Adrenal gland (tissue), 12 donors: Measurements from ENCODE around the gene ZNF638. TPM values are rescaled to one million over a fixed set of nuclear protein-coding genes. Genes with fewer than 3 reads are reported as not detected.

ENCODE experiments used
- DNase-seq, 7 donors: peaks; one replicate each; pipeline ENCODE4 v3.0.0-alpha.2; 2019 to 2020
- H3K27ac ChIP-seq, 5 donors: fragments of 200-600 bp; sonication (generic) in 4 of 5; 1 replicate in 3 of 5; 2 replicates in 2 of 5; pipeline versions ENCODE4 v1.5.1 to v1.8.0; 2016 to 2020; ENCODE audit warnings: mild to moderate bottlenecking in 1 of 5
- H3K27me3 ChIP-seq: fragments of 200-600 bp; 2 replicates; pipeline ENCODE4 v1.8.0; 2021
- H3K36me3 ChIP-seq, 2 donors: fragments of 200-600 bp; replicated peaks in 1 of 2; 1 replicate in 1 of 2; 2 replicates in 1 of 2; pipeline versions ENCODE4 v1.5.1 to v1.8.0; 2018 to 2022
- H3K4me1 ChIP-seq, 2 donors: fragments of 200-600 bp; replicated peaks in 1 of 2; 1 replicate in 1 of 2; 2 replicates in 1 of 2; pipeline versions ENCODE4 v1.5.1 to v1.8.0; 2018 to 2021
- H3K4me3 ChIP-seq, 4 donors: fragments of 200-600 bp; sonication (generic) in 3 of 4; one replicate each; pipeline ENCODE4 v1.5.1; 2016 to 2018
- H3K9me3 ChIP-seq, 3 donors: fragments of 200-600 bp; sonication (generic) in 1 of 3; replicated peaks in 1 of 3; 1 replicate in 2 of 3; 2 replicates in 1 of 3; pipeline versions ENCODE4 v1.5.1 to v1.8.0; 2016 to 2021
- POLR2A ChIP-seq, 2 donors: fragments of 450-650 bp; IDR thresholded peaks; one replicate each; pipeline ENCODE4 v1.6.1; 2017; ENCODE audit warnings: antibody characterized with exemption in 2 of 2, mild to moderate bottlenecking in 2 of 2, moderate library complexity in 1 of 2
- WGBS, 4 donors: extraction: QIAGEN DNeasy Blood & Tissue Kit in 2 of 4; methylation state at CpG; one replicate each; pipeline versions ENCODE4 v1.1.5 to v1.1.7; 2013 to 2017; 5-methylcytosine and 5-hydroxymethylcytosine counted together
- intact Hi-C, 2 donors: fragments of 100-400 bp; cut with DNase I; formaldehyde crosslinking; loops; one replicate each; pipeline versions ENCODE4 v1.14.1 to v1.15.0; 2022 to 2023
- polyA plus RNA-seq, 3 donors: library from polyadenylated mRNA; stranded (reverse); fragments of 200-250 nt in 2 of 3; fragments of 350-450 nt in 1 of 3; fragmentation: Illumina TruSeq in 1 of 3; extraction: RNeasy Lipid Tissue Mini Kit (QIAGEN cat#74804) in 1 of 3; gene quantifications; one replicate each; pipeline ENCODE4 v1.2.3, GENCODE V29; 2013 to 2014
- total RNA-seq, 9 donors: library from RNA; depleted of rRNA in 4 of 9; stranded (reverse); fragments of >200 nt in 4 of 9; fragments of 120-200 nt in 1 of 9; fragmentation: NEBNext Ultra II Directional in 1 of 9; extraction: Animal tissue kit (Norgen Biotek cat#: 25700) in 1 of 9; gene quantifications; one replicate each; pipeline versions ENCODE4 v1.1.0 to v1.2.4, GENCODE V29; 2013 to 2023
- TF ChIP-seq, protein P1 (sequence below), 6 experiments: fragments of 450-650 bp in 4 of 6; fragments of 200-600 bp in 2 of 6; sonication (generic) in 1 of 6; IDR thresholded peaks; 1 replicate in 5 of 6; 2 replicates in 1 of 6; pipeline versions ENCODE4 v1.5.1 to v1.8.0; 2016 to 2021; ENCODE audit warnings: antibody characterized with exemption in 6 of 6, mild to moderate bottlenecking in 2 of 6, moderate library complexity in 1 of 6
- donor health status: healthy with polysubstance abuse.
- donor health status: Bipolar disorder and iron deficiency.
- donor health status: DM: yes; HTN: yes; CAD: no.
- donor health status: DM: no; HTN: no; CAD: no.
- donor health status: DM: no; HTN: no; CAD: no.
- donor health status: DM: yes; HTN: yes; CAD: no.

Gene ZNF638
- total and polyA plus RNA-seq, 12 donors: 60.1 to 525 (median 139) TPM

DNA sequence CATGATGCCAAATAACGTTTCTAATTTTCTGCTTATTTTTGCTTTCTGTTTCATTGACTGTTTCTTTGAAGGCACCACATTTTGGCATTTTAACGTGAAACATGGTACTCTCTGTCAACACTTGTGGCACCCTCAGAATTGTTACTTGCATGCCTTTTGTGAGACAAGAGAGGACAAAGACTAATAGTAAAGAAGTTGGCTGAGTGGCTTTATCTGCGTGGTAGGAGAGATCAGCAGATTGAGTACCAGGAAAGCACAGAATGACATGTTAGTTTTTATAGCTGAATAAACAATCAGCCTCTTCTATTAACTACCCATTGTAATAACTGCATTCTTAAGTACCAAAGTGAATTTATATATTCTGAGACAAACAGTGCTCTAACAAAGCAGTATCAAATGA, 8.6 kb downstream of the ZNF638 start:
- WGBS, 4 donors: 29 to 42% (median 37%) methylated on average over 3 of the region's 3 CpGs
- H3K4me1 ChIP-seq: peaks cover 54 to 64% of the 10 kb centered on the region in 2 donors

DNA sequence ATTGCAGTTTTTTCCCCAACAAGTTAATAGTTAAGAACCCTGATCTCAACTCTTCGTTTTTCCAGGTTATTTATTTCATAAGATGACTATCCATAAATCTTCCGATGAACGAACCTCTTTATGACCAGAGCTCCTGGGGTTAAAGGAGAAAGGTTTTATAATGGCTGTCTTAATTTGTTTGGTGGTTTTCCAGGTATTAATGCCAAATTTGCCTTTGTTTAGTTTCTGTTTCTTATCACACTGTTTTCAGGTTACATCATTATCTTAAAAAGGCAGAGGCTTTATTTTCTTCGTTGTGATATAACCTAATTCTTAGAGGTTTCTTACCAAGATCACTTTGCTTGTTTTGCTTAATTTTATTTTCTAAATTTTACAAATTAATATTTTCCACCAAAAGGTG, 10.1 kb downstream of the ZNF638 start:
- TF ChIP-seq, protein P1, sequence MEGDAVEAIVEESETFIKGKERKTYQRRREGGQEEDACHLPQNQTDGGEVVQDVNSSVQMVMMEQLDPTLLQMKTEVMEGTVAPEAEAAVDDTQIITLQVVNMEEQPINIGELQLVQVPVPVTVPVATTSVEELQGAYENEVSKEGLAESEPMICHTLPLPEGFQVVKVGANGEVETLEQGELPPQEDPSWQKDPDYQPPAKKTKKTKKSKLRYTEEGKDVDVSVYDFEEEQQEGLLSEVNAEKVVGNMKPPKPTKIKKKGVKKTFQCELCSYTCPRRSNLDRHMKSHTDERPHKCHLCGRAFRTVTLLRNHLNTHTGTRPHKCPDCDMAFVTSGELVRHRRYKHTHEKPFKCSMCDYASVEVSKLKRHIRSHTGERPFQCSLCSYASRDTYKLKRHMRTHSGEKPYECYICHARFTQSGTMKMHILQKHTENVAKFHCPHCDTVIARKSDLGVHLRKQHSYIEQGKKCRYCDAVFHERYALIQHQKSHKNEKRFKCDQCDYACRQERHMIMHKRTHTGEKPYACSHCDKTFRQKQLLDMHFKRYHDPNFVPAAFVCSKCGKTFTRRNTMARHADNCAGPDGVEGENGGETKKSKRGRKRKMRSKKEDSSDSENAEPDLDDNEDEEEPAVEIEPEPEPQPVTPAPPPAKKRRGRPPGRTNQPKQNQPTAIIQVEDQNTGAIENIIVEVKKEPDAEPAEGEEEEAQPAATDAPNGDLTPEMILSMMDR (IDR thresholded peaks at IDR 0.05): no peak
- TF ChIP-seq POLR2A (IDR thresholded peaks at IDR 0.05): no peak

More for the DNA sequence above, 8.6 kb downstream of the ZNF638 start:
- Histone ChIP-seq H3K36me3 (no peaks in the 10 kb centered on the region), H3K27ac (no peak overlapping the region), H3K9me3 (no peaks in the 10 kb centered on the region), H3K27me3 (no peaks in the 10 kb centered on the region), H3K4me3 (no peak overlapping the region)
- TF ChIP-seq, protein P1 (IDR thresholded peaks at IDR 0.05): no peak
- no peak for TF ChIP-seq POLR2A (IDR thresholded peaks at IDR 0.05)
- DNase-seq: no peak
- intact Hi-C loops: no loop called here

DNA sequence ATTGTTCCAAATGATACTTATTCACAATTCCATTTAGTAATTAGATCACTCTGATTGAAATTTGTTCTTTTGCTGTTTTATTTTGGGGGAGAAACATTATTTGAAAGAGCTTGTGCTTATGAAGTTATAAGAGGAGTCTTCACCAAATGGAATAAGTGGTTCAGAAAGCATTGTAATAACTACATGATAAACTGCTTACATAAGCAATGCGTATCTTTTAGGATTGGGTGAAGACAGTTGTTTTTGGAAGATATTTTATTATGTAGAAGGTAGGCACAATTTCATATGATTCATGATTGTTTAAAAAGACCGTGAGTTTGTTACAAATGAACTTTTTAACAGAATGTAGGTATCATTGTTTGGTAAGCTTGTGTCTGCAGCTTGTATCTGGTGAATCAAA, 14.5 kb downstream of the ZNF638 start:
- Histone ChIP-seq H3K4me1 (peaks cover 8 to 15% of the 10 kb centered on the region in 2 donors), H3K9me3 (no peaks in the 10 kb centered on the region), H3K4me3 (no peak overlapping the region), H3K27ac (no peak overlapping the region), H3K27me3 (no peaks in the 10 kb centered on the region), H3K36me3 (peaks cover 0 to 12% of the 10 kb centered on the region in 2 donors)
- TF ChIP-seq POLR2A (IDR thresholded peaks at IDR 0.05): no peak
- TF ChIP-seq, protein P1 (IDR thresholded peaks at IDR 0.05): no peak
- WGBS, 4 donors: 97 to 100% (median 97%) methylated on average over 2 of the region's 2 CpGs
- DNase-seq: no peak
- intact Hi-C loops: no loop called here

More for the DNA sequence above, 10.1 kb downstream of the ZNF638 start:
- no peak for DNase-seq
- Histone ChIP-seq H3K9me3 (no peaks in the 10 kb centered on the region), H3K4me3 (no peak overlapping the region), H3K36me3 (no peaks in the 10 kb centered on the region), H3K27ac (no peak overlapping the region), H3K4me1 (peaks cover 49% of the 10 kb centered on the region in 2 donors), H3K27me3 (no peaks in the 10 kb centered on the region)
- 37 to 49% (median 43%) methylated on average over 4 of the region's 4 CpGs for WGBS, 4 donors
- intact Hi-C loops: no loop called here

DNA sequence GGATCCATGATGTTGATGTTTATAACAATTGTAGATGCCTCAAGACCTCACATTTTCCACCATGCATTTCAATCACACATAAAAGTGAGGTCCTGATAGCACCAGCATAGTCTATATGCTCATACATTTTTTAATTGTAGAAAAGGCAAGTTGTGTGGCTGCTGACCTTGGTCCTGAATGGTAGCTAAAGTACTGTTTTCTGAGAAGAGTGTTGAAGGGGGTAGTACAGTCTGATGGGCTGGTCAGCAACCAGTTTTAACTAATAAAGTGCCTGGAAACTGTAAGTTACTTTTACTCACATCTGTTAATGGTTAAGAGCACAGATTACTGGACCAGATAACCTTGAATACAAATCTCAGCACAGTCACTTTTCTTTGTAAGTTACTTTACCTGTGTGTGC, 15.9 kb downstream of the ZNF638 start:
- H3K27ac ChIP-seq: no peak overlapping the region
- no peak overlapping the region for H3K4me3 ChIP-seq
- no peak for DNase-seq
- peaks cover 0 to 12% of the 10 kb centered on the region in 2 donors for H3K4me1 ChIP-seq
- peaks cover 0 to 12% of the 10 kb centered on the region in 2 donors for H3K36me3 ChIP-seq
- TF ChIP-seq POLR2A (IDR thresholded peaks at IDR 0.05): no peak
- TF ChIP-seq, protein P1 (IDR thresholded peaks at IDR 0.05): no peak
- no peaks in the 10 kb centered on the region for H3K27me3 ChIP-seq
- no peaks in the 10 kb centered on the region for H3K9me3 ChIP-seq
- intact Hi-C loops: no loop called here
